Psoas muscle (tissue), 8 donors: ENCODE data around the gene FLNC. TPM values are rescaled to one million over a fixed set of nuclear protein-coding genes. Genes with fewer than 3 reads are reported as not detected.

Source experiments
- ATAC-seq, 4 donors: fragments of 200-7000 bp; cut with Tn5 transposase; one replicate each; pipeline ENCODE4 v1.9.1; 2020; ENCODE audit warnings: moderate library complexity in 3 of 4, mild to moderate bottlenecking in 2 of 4
- DNase-seq, 2 donors: peaks; one replicate each; pipeline ENCODE4 v3.0.0-alpha.2; 2020
- H3K27ac ChIP-seq: fragments of 200-600 bp; one replicate; pipeline ENCODE4 v1.8.0; 2022
- H3K27me3 ChIP-seq, 3 donors: fragments of 200-600 bp in 1 of 3; one replicate each; pipeline versions ENCODE4 v1.6.1 to v1.8.0; 2013 to 2022; ENCODE audit warnings: low read length in 2 of 3, mild to moderate bottlenecking in 2 of 3, moderate library complexity in 1 of 3; ENCODE audit not compliant: insufficient read depth in 3 of 3
- H3K36me3 ChIP-seq, 2 donors: fragments of 200-600 bp in 1 of 2; one replicate each; pipeline versions ENCODE4 v1.6.1 to v1.8.0; 2013 to 2022; ENCODE audit warnings: low read depth in 1 of 2, mild to moderate bottlenecking in 1 of 2, moderate library complexity in 1 of 2; ENCODE audit not compliant: insufficient read depth in 1 of 2
- H3K4me1 ChIP-seq: fragments of 200-600 bp; one replicate; pipeline ENCODE4 v1.8.0; 2022
- H3K4me3 ChIP-seq: fragments of 200-600 bp; one replicate; pipeline ENCODE4 v1.8.0; 2022; ENCODE audit warnings: mild to moderate bottlenecking
- H3K9me3 ChIP-seq: fragments of 200-600 bp; one replicate; pipeline ENCODE4 v1.8.0; 2022
- CTCF ChIP-seq: fragments of 200-600 bp; IDR thresholded peaks from one replicate; pipeline ENCODE4 v1.8.0; 2022; ENCODE audit warnings: antibody characterized with exemption
- WGBS, 3 donors: extraction: QIAGEN DNeasy Blood & Tissue Kit; methylation state at CpG; one replicate each; pipeline versions ENCODE4 v1.1.6 to v1.1.7; 2013; 5-methylcytosine and 5-hydroxymethylcytosine counted together
- intact Hi-C, 2 donors: fragments of 100-400 bp; cut with DNase I; formaldehyde crosslinking; loops; one replicate each; pipeline versions ENCODE4 v1.11.0 to v1.14.2; 2022
- polyA plus RNA-seq, 3 donors: library from polyadenylated mRNA; stranded (reverse); fragments of 200-250 nt; gene quantifications; one replicate each; pipeline ENCODE4 v1.2.3, GENCODE V29; 2013
- total RNA-seq, 4 donors: library from RNA; stranded (reverse); fragmentation: NEBNext Ultra II Directional in 2 of 4; extraction: Animal tissue kit (Norgen Biotek cat#: 25700) in 2 of 4; gene quantifications; one replicate each; pipeline versions ENCODE4 v1.2.1 to v1.2.4, GENCODE V29; 2021 to 2023
- donor health status: healthy with polysubstance abuse.
- donor health status: DM: no; HTN: no; CAD: no; lungs with moderate emphysema.
- donor health status: Bipolar disorder and iron deficiency.
- donor health status: healthy.
- donor health status: DM: yes; HTN: yes; CAD: no.
- donor health status: DM: no; HTN: no; CAD: no.
- donor health status: DM: no; HTN: no; CAD: no.
- donor health status: DM: yes; HTN: yes; CAD: no.

The FLNC gene
- total and polyA plus RNA-seq, 7 donors: 1,080 to 6,311 (median 4,011) TPM

- peak; percentile 41 to 75 for DNase-seq
- peaks cover 25% of the 10 kb centered on the region for H3K4me1 ChIP-seq
- no peaks in the 10 kb centered on the region for H3K36me3 ChIP-seq
- H3K9me3 ChIP-seq: no peaks in the 10 kb centered on the region
- H3K27ac ChIP-seq: no peak overlapping the region
- H3K4me3 ChIP-seq: no peak overlapping the region
- ATAC-seq: peak; percentile 19 to 84 (median 78)
- no peaks in the 10 kb centered on the region for H3K27me3 ChIP-seq
- intact Hi-C loops: no loop called here
- WGBS, 3 donors: 73 to 90% (median 88%) methylated on average over 4 of the region's 4 CpGs
- no peak for TF ChIP-seq CTCF
These were observed 8.5 kb upstream of the FLNC start for GRCh38 chr7:128821724-128822123.

GRCh38 chr7:128826512-128826911, 3.7 kb upstream of the FLNC start:
- 55 to 74% (median 57%) methylated on average over 4 of the region's 4 CpGs for WGBS, 3 donors
- H3K4me1 ChIP-seq: peaks cover 35% of the 10 kb centered on the region
- intact Hi-C loops: loop anchor here (5.0 kb wide), 3 partner anchors 34 to 89 kb away; partner anchors contain the start of genes CCDC136 (in 2 of the 2) and CALU (in 1 of the 2)
- no peaks in the 10 kb centered on the region for H3K27me3 ChIP-seq
- ATAC-seq (no peak), DNase-seq (no peak)
- no peaks in the 10 kb centered on the region for H3K9me3 ChIP-seq
- H3K4me3 ChIP-seq: peak overlapping the region; percentile 41
- TF ChIP-seq CTCF: no peak
- H3K27ac ChIP-seq: peak overlapping the region; percentile 100
- H3K36me3 ChIP-seq: peaks cover 4 to 8% of the 10 kb centered on the region in 2 donors

- Histone ChIP-seq H3K4me3 (peak overlapping the region; percentile 41), H3K4me1 (peaks cover 32% of the 10 kb centered on the region), H3K27ac (peak overlapping the region; percentile 100), H3K9me3 (no peaks in the 10 kb centered on the region), H3K27me3 (no peaks in the 10 kb centered on the region), H3K36me3 (peaks cover 4 to 12% of the 10 kb centered on the region in 2 donors)
- intact Hi-C loops: loop anchor here (5.0 kb wide), 3 partner anchors 35 to 90 kb away; partner anchors contain the start of genes CCDC136 (in 2 of the 2) and CALU (in 1 of the 2)
- 24 to 50% (median 47%) methylated on average over 1 of the region's 1 CpG for WGBS, 3 donors
- DNase-seq: no peak
- no peak for TF ChIP-seq CTCF
- ATAC-seq: peak; percentile 25 to 32 (median 26)
These were observed 3.3 kb upstream of the FLNC start for GRCh38 chr7:128826916-128827247.

- peak; percentile 88 to 97 for DNase-seq
- H3K36me3 ChIP-seq: peaks cover 4 to 16% of the 10 kb centered on the region in 2 donors
- peak; percentile 68 to 80 (median 72) for ATAC-seq
- H3K27ac ChIP-seq: peak overlapping the region; percentile 100
- WGBS, 3 donors: 29 to 45% (median 32%) methylated on average over 16 to 17 of the region's 17 CpGs
- H3K27me3 ChIP-seq: no peaks in the 10 kb centered on the region
- TF ChIP-seq CTCF: no peak
- intact Hi-C loops: loop anchor here (5.0 kb wide), 3 partner anchors 35 to 90 kb away; partner anchors contain the start of genes CCDC136 (in 2 of the 2) and CALU (in 1 of the 2)
- H3K9me3 ChIP-seq: no peaks in the 10 kb centered on the region
- peak overlapping the region; percentile 89 for H3K4me3 ChIP-seq
- peaks cover 32% of the 10 kb centered on the region for H3K4me1 ChIP-seq
These were observed 2.8 kb upstream of the FLNC start for GRCh38 chr7:128827248-128827958.
